MM.1S (cell line): ENCODE measurements around the gene TRDMT1.

ENCODE experiments used
- DNase-seq: peaks from one replicate; pipeline ENCODE4 v3.0.0-alpha.2; 2015
- H2AFZ ChIP-seq: fragments of 300-600 bp; sonication (generic); 2 replicates; pipeline ENCODE4 v1.6.0; 2016; ENCODE audit warnings: antibody characterized with exemption, low read length
- H3F3A ChIP-seq: fragments of 300-600 bp; sonication (generic); 2 replicates; pipeline ENCODE4 v1.6.1; 2016; ENCODE audit warnings: mild to moderate bottlenecking, antibody characterized with exemption, low read length, moderate library complexity, mixed read lengths; ENCODE audit not compliant: insufficient read depth
- H3K27ac ChIP-seq: fragments of 300-600 bp; sonication (generic); 2 replicates; pipeline ENCODE4 v1.5.1; 2016; ENCODE audit warnings: mild to moderate bottlenecking, low read length
- H3K27me3 ChIP-seq: fragments of 300-600 bp; sonication (generic); replicated peaks from 2 replicates; pipeline ENCODE4 v1.6.0; 2016; ENCODE audit warnings: low read length; ENCODE audit not compliant: insufficient read depth
- H3K36me3 ChIP-seq: fragments of 300-600 bp; sonication (generic); replicated peaks from 2 replicates; pipeline ENCODE4 v1.6.1; 2016; ENCODE audit warnings: mild to moderate bottlenecking, low read length, mixed read lengths; ENCODE audit not compliant: insufficient read depth
- H3K4me1 ChIP-seq: fragments of 300-600 bp; sonication (generic); 2 replicates; pipeline ENCODE4 v1.6.1; 2016; ENCODE audit warnings: low read length, mixed read lengths
- H3K4me2 ChIP-seq: fragments of 300-600 bp; sonication (generic); 2 replicates; pipeline ENCODE4 v1.6.0; 2016; ENCODE audit warnings: low read depth, low read length
- H3K4me3 ChIP-seq: fragments of 300-600 bp; sonication (generic); 2 replicates; pipeline ENCODE4 v1.5.1; 2016; ENCODE audit warnings: low read length, mixed read lengths
- H3K79me2 ChIP-seq: fragments of 300-600 bp; sonication (generic); 2 replicates; pipeline ENCODE4 v1.6.1; 2016; ENCODE audit warnings: mixed run types, low read length, mixed read lengths
- H3K9ac ChIP-seq: fragments of 300-600 bp; sonication (generic); 2 replicates; pipeline ENCODE4 v1.6.1; 2016; ENCODE audit warnings: low read length, mixed read lengths
- H3K9me2 ChIP-seq: fragments of 300-600 bp; sonication (generic); replicated peaks from 2 replicates; pipeline ENCODE4 v1.6.1; 2016; ENCODE audit warnings: mild to moderate bottlenecking, low read length, mixed read lengths; ENCODE audit not compliant: insufficient read depth
- H3K9me3 ChIP-seq: fragments of 300-600 bp; sonication (generic); replicated peaks from 2 replicates; pipeline ENCODE4 v1.6.1; 2016; ENCODE audit warnings: mild to moderate bottlenecking, low read length, mixed read lengths; ENCODE audit not compliant: insufficient read depth
- H4K20me1 ChIP-seq: fragments of 300-600 bp; sonication (generic); 2 replicates; pipeline ENCODE4 v1.6.1; 2016; ENCODE audit warnings: mild to moderate bottlenecking, low read length, moderate library complexity, mixed read lengths; ENCODE audit not compliant: insufficient read depth
- EZH2 ChIP-seq: fragments of 300-600 bp; sonication (generic); optimal IDR thresholded peaks from 2 replicates; pipeline ENCODE3; 2017; ENCODE audit warnings: low read depth, mild to moderate bottlenecking, antibody characterized with exemption, low read length, mixed read lengths
- EZH2phosphoT487 ChIP-seq: fragments of 300-600 bp; sonication (generic); IDR thresholded peaks from 2 replicates; pipeline ENCODE4 v1.6.1; 2018; ENCODE audit warnings: antibody characterized with exemption, low read length
- TF ChIP-seq, protein P1 (sequence below): fragments of 300-600 bp; sonication (generic); IDR thresholded peaks from 2 replicates; pipeline ENCODE4 v1.5.1; 2016; ENCODE audit warnings: antibody characterized with exemption, low read length, mixed read lengths

Gene TRDMT1

DNA sequence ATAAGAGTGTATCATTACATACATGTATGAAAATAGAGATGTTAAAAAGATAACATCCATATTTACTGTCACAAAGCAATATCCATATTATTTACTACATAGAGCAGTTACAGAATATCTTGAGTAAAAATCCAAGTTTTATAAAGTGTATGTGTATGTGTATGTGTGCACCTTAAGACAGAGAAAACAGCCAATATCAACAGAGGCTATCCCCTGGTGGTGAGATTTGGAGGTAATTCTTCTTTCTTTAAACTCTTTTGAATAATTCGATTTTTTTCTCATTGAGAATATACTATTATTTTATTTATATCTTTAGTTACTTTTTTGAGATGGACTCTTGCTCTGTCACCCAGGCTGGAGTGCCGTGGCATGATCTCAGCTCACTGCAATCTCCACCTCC lies 18.4 kb downstream of the TRDMT1 start:
- Histone ChIP-seq H3K27me3 (no peaks in the 10 kb centered on the region), H4K20me1 (no peaks in the 10 kb centered on the region), H2AFZ (no peak overlapping the region), H3K4me1 (no peaks in the 10 kb centered on the region), H3K4me3 (no peak overlapping the region), H3K4me2 (no peak overlapping the region), H3K27ac (no peak overlapping the region), H3K36me3 (no peaks in the 10 kb centered on the region), H3K79me2 (no peaks in the 10 kb centered on the region), H3K9me2 (no peaks in the 10 kb centered on the region), H3K9me3 (no peaks in the 10 kb centered on the region), H3F3A (no peaks in the 10 kb centered on the region), H3K9ac (no peak overlapping the region)
- DNase-seq, result no peak
- TF ChIP-seq EZH2, result no peak
- TF ChIP-seq, protein P1, sequence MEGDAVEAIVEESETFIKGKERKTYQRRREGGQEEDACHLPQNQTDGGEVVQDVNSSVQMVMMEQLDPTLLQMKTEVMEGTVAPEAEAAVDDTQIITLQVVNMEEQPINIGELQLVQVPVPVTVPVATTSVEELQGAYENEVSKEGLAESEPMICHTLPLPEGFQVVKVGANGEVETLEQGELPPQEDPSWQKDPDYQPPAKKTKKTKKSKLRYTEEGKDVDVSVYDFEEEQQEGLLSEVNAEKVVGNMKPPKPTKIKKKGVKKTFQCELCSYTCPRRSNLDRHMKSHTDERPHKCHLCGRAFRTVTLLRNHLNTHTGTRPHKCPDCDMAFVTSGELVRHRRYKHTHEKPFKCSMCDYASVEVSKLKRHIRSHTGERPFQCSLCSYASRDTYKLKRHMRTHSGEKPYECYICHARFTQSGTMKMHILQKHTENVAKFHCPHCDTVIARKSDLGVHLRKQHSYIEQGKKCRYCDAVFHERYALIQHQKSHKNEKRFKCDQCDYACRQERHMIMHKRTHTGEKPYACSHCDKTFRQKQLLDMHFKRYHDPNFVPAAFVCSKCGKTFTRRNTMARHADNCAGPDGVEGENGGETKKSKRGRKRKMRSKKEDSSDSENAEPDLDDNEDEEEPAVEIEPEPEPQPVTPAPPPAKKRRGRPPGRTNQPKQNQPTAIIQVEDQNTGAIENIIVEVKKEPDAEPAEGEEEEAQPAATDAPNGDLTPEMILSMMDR, result 0 out of 2 replicates have a peak, but pooled peaks have one; percentile 9

DNA sequence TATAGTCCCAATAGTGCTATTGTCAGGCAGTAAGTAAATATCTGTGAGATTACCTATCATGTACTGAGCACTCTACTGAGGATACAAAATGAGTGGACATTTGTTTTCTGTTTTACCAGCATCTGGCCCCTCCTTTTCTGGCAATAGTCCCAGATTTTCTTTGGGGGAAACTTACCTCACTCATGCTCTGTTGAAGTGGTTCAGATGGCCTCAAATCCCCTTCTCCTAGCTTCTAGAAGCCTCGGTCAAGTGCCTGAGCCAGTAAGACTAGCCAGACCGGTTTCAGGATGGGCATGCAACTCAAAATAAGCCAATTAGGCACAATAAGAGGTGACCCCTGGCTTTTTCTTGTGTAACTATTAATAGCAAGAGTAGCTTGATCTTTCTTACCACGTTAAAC lies 19.7 kb downstream of the TRDMT1 start:
- Histone ChIP-seq H2AFZ (no peak overlapping the region), H3K4me1 (no peaks in the 10 kb centered on the region), H3K79me2 (no peaks in the 10 kb centered on the region), H3K9me3 (no peaks in the 10 kb centered on the region), H3K27me3 (no peaks in the 10 kb centered on the region), H3K27ac (no peak overlapping the region), H3F3A (no peaks in the 10 kb centered on the region), H3K4me2 (no peak overlapping the region), H3K4me3 (no peak overlapping the region), H3K9me2 (no peaks in the 10 kb centered on the region), H3K9ac (no peak overlapping the region), H3K36me3 (no peaks in the 10 kb centered on the region), H4K20me1 (no peaks in the 10 kb centered on the region)
- no peak for DNase-seq
- TF ChIP-seq EZH2phosphoT487 (no peak), EZH2 (no peak)
- TF ChIP-seq, protein P1, result no peak

DNA sequence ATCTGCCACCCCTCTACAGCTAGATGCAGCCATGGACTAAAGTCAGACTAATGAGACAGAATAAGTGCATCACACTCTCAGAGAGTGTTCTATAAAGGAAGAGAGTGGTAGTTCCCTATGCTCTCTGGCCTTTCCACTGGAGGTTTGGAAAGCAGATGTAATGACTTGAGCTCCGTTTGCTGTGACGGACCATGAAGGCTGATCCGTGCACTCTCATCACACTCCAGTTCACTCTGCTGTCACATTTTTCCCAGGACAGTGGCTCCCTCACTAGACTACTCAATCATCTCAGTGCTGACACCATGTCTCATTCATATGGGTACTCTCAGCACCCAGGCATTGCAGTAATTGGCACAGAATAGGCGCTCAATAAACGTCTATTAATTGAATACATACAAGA lies 20.4 kb downstream of the TRDMT1 start:
- Histone ChIP-seq H3K79me2 (no peaks in the 10 kb centered on the region), H3K4me2 (no peak overlapping the region), H3F3A (no peaks in the 10 kb centered on the region), H4K20me1 (no peaks in the 10 kb centered on the region), H3K9ac (no peak overlapping the region), H3K9me2 (no peaks in the 10 kb centered on the region), H3K27me3 (no peaks in the 10 kb centered on the region), H2AFZ (no peak overlapping the region), H3K4me1 (no peaks in the 10 kb centered on the region), H3K9me3 (no peaks in the 10 kb centered on the region), H3K27ac (no peak overlapping the region), H3K4me3 (no peak overlapping the region), H3K36me3 (no peaks in the 10 kb centered on the region)
- no peak for DNase-seq
- TF ChIP-seq, protein P1, result no peak
- no peak for TF ChIP-seq EZH2phosphoT487
- no peak for TF ChIP-seq EZH2
